SIG-M5 (cell line): ENCODE results near the gene NCLN.
"Not testable (repeated sequence)": the region's sequence is repeated elsewhere in the genome, so short reads cannot be mapped to it uniquely, and the experiment has no call there.

Experiments used
- DNase-seq: peaks from one replicate; lab custom pipeline; 2025; lab: John Stamatoyannopoulos, UW

The NCLN gene

GRCh38 chr19:3154957-3155736 lies 30.6 kb upstream of the NCLN start:
- DNase-seq = no peak

GRCh38 chr19:3157096-3157845 lies 28.5 kb upstream of the NCLN start:
- no peak for DNase-seq

GRCh38 chr19:3159565-3159964 lies 26.2 kb upstream of the NCLN start:
- no peak for DNase-seq

- DNase-seq = no peak
These were observed 25.5 kb upstream of the NCLN start for GRCh38 chr19:3160219-3160618.

GRCh38 chr19:3161453-3161852 lies 24.3 kb upstream of the NCLN start:
- DNase-seq = no peak

GRCh38 chr19:3162418-3163229 lies 23.1 kb upstream of the NCLN start:
- DNase-seq = no peak

- DNase-seq = no peak
These were observed 22.4 kb upstream of the NCLN start for GRCh38 chr19:3163230-3163886.

GRCh38 chr19:3163943-3164342 lies 21.8 kb upstream of the NCLN start:
- no peak for DNase-seq

- DNase-seq = no peak
These were observed 18.0 kb upstream of the NCLN start for GRCh38 chr19:3167533-3168272.

- no peak for DNase-seq
These were observed 13.6 kb upstream of the NCLN start for GRCh38 chr19:3171894-3172672.

- not testable (repeated sequence) for DNase-seq
These were observed 13.1 kb upstream of the NCLN start for GRCh38 chr19:3172673-3173000.

- no peak for DNase-seq
These were observed 9.7 kb upstream of the NCLN start for GRCh38 chr19:3175781-3176714.

GRCh38 chr19:3176715-3177501 lies 8.8 kb upstream of the NCLN start:
- DNase-seq = no peak

- no peak for DNase-seq
These were observed 7.3 kb upstream of the NCLN start, which contains the start of gene S1PR4 for GRCh38 chr19:3178377-3178972. Gene S1PR4, plus strand, starts transcription at chr19:3178769. Its CDS starts 24 bp downstream, at chr19:3178793.

- DNase-seq = no peak
These were observed 6.6 kb upstream of the NCLN start for GRCh38 chr19:3178973-3179738.

GRCh38 chr19:3179739-3180293 lies 5.9 kb upstream of the NCLN start:
- no peak for DNase-seq
